HepG2 (cell line): Measurements from ENCODE around the gene UBR4. TPM values are rescaled to one million over a fixed set of nuclear protein-coding genes. Genes with fewer than 3 reads are reported as not detected.

Experiments used
- ATAC-seq: fragments of 200-7000 bp; cut with Tn5 transposase; 3 replicates; pipeline ENCODE4 v1.9.1; 2020; ENCODE audit warnings: mild to moderate bottlenecking, moderate library complexity
- BruUV-seq: library from RNA; stranded (reverse); fragments of 400-500 nt; replicated peaks from 2 replicates; lab custom pipeline; 2021; lab: Mats Ljungman, UMichigan
- CTCF ChIA-PET: fragments of 300-600 bp; formaldehyde crosslinking; extraction: SDS; loops from one replicate; lab custom pipeline; 2021; ENCODE audit warnings: low total read pairs, inconsistent platforms, low intra/inter-chr PET ratio; lab: Yijun Ruan, JAX
- POLR2A ChIA-PET: fragments of 350-600 bp; sonication (Branson Sonifier 250); formaldehyde crosslinking; loops from one replicate; lab custom pipeline; 2020; ENCODE audit warnings: antibody characterized with exemption, inconsistent platforms; lab: Yijun Ruan, JAX
- DNase-seq: peaks from one replicate; pipeline ENCODE4 v3.0.0-alpha.2; 2015; ENCODE audit warnings: low spot score
- FAIRE-seq: peaks from 3 replicates; lab custom pipeline; 2011; peaks lifted over from hg19 to GRCh38; lab: Jason Lieb, UNC
- H2AFZ ChIP-seq: one replicate; pipeline ENCODE4 v1.6.1; 2011; ENCODE audit warnings: low read length, inconsistent platforms
- H3K27ac ChIP-seq: fragments of 300-600 bp; 3 replicates; pipeline ENCODE4 v1.8.0; 2011; ENCODE audit warnings: mixed run types, mild to moderate bottlenecking, mixed read lengths, low read length, inconsistent platforms; ENCODE audit not compliant: insufficient read depth; ENCODE audit errors: extremely low read length
- H3K27me3 ChIP-seq, 2 experiments: fragments of 200-600 bp in 1 of 2; 2 replicates in 1 of 2; 3 replicates in 1 of 2; pipeline versions ENCODE4 v1.6.0 to v1.8.0; 2011; ENCODE audit warnings: low read length in 2 of 2, mild to moderate bottlenecking in 2 of 2, moderate library complexity in 2 of 2, inconsistent platforms in 1 of 2; ENCODE audit not compliant: insufficient read depth in 2 of 2, control insufficient read depth in 1 of 2
- H3K36me3 ChIP-seq, 2 experiments: fragments of 200-600 bp in 1 of 2; replicated peaks in 1 of 2; 2 replicates in 1 of 2; 3 replicates in 1 of 2; pipeline versions ENCODE4 v1.5.1 to v1.8.0; 2011; ENCODE audit warnings: low read length in 2 of 2, inconsistent platforms in 1 of 2; ENCODE audit not compliant: insufficient read depth in 2 of 2, control insufficient read depth in 1 of 2
- H3K4me1 ChIP-seq: 2 replicates; pipeline ENCODE4 v1.5.1; 2012; ENCODE audit warnings: low read length, inconsistent platforms; ENCODE audit not compliant: insufficient read depth
- H3K4me2 ChIP-seq: 2 replicates; pipeline ENCODE4 v1.6.0; 2011; ENCODE audit warnings: low read depth, low read length, inconsistent platforms
- H3K4me3 ChIP-seq, 3 experiments: fragments of 200-600 bp in 1 of 3; sonication (generic), shearing (Covaris generic) in 1 of 3; replicated peaks in 1 of 3; 2 replicates each; pipeline ENCODE4 v1.5.1; 2011 to 2016; ENCODE audit warnings: low read length in 3 of 3, inconsistent platforms in 2 of 3, low read depth in 2 of 3, mild to moderate bottlenecking in 2 of 3, control low read depth in 1 of 3, mixed read lengths in 1 of 3; ENCODE audit not compliant: insufficient read depth in 1 of 3
- H3K79me2 ChIP-seq: one replicate; pipeline ENCODE4 v1.6.1; 2011; ENCODE audit warnings: low read length, inconsistent platforms; ENCODE audit not compliant: insufficient read depth
- H3K9ac ChIP-seq: 2 replicates; pipeline ENCODE4 v1.6.0; 2011; ENCODE audit warnings: mild to moderate bottlenecking, low read depth, low read length, inconsistent platforms; ENCODE audit not compliant: insufficient read depth
- H3K9me3 ChIP-seq: 2 replicates; pipeline ENCODE4 v1.5.1; 2012; ENCODE audit warnings: mild to moderate bottlenecking, low read length
- H4K20me1 ChIP-seq: 2 replicates; pipeline ENCODE4 v1.6.0; 2011; ENCODE audit warnings: inconsistent platforms, mild to moderate bottlenecking, low read length, moderate library complexity; ENCODE audit not compliant: insufficient read depth
- ATF7 ChIP-seq, 2 experiments: fragments of 450-650 bp in 1 of 2; sonication (generic) in 1 of 2; formaldehyde crosslinking in 1 of 2; IDR thresholded peaks; 2 replicates each; pipeline versions ENCODE4 v1.4.0 to v1.6.1; 2016 to 2020; ENCODE audit warnings: antibody characterized with exemption in 1 of 2, mild to moderate bottlenecking in 1 of 2, missing genetic modification reagents in 1 of 2
- CENPX ChIP-seq: sonication (generic); formaldehyde crosslinking; IDR thresholded peaks from 2 replicates; pipeline ENCODE4 v1.9.0; 2021; ENCODE audit warnings: mild to moderate bottlenecking, missing genetic modification reagents, moderate library complexity
- HMG20B ChIP-seq: conservative IDR thresholded peaks from 2 replicates; pipeline ENCODE4 v1.6.1; 2016; ENCODE audit warnings: missing genetic modification reagents, missing compliant biosample characterization
- JDP2 ChIP-seq: sonication (generic); formaldehyde crosslinking; IDR thresholded peaks from 2 replicates; pipeline ENCODE4 v1.8.1; 2022; ENCODE audit warnings: missing genetic modification reagents, borderline replicate concordance
- KMT2A ChIP-seq: sonication (generic); formaldehyde crosslinking; IDR thresholded peaks from 2 replicates; pipeline ENCODE4 v1.4.0; 2020; ENCODE audit warnings: missing genetic modification reagents
- SCMH1 ChIP-seq: sonication (generic); formaldehyde crosslinking; IDR thresholded peaks from 2 replicates; pipeline ENCODE4 v1.9.0; 2021; ENCODE audit warnings: missing genetic modification reagents, mild to moderate bottlenecking, borderline replicate concordance
- SETDB1 ChIP-seq: sonication (generic); formaldehyde crosslinking; IDR thresholded peaks from 2 replicates; pipeline ENCODE4 v1.5.1; 2020; ENCODE audit warnings: missing genetic modification reagents, mild to moderate bottlenecking, borderline replicate concordance
- SIN3A ChIP-seq: IDR thresholded peaks from 2 replicates; pipeline ENCODE4 v1.6.1; 2011; ENCODE audit warnings: low read depth, mild to moderate bottlenecking, control low read depth, low read length, borderline replicate concordance
- ZNF788 ChIP-seq: sonication (generic); formaldehyde crosslinking; IDR thresholded peaks from 2 replicates; pipeline ENCODE4 v1.5.0; 2020; ENCODE audit warnings: mild to moderate bottlenecking, missing genetic modification reagents, borderline replicate concordance
- ZNF792 ChIP-seq: IDR thresholded peaks from 2 replicates; pipeline ENCODE4 v1.6.1; 2016
- WGBS: methylation state at CpG from one replicate; pipeline ENCODE4 v1.1.6; 2017; ENCODE audit warnings: low lambda C conversion rate; 5-methylcytosine and 5-hydroxymethylcytosine counted together
- in situ Hi-C: cut with HindIII; loops from 2 replicates; pipeline ENCODE4 v1.10.0; 2017; ENCODE audit warnings: low pct_unique_long_range_greater_than_20kb; ENCODE audit not compliant: extremely low pct_ligation_motif_present
- intact Hi-C: fragments of 100-400 bp; cut with micrococcal nuclease; formaldehyde crosslinking; loops from one replicate; pipeline ENCODE4 v1.10.0; 2022; ENCODE audit not compliant: unreplicated experiment
- polyA plus RNA-seq, 8 experiments: library from polyadenylated mRNA; depleted of rRNA in 3 of 8; stranded (reverse) in 7 of 8; unstranded in 1 of 8; fragments of >200 nt; fragmentation: Illumina TruSeq in 4 of 8; extraction: Trizol in 4 of 8; gene quantifications; 2 replicates each; pipeline versions ENCODE4 v1.2.1 to v1.2.3, GENCODE V29; 2011 to 2016; ENCODE audit warnings: low read depth in 4 of 8, missing spikeins in 1 of 8, mixed read lengths in 1 of 8; ENCODE audit not compliant: insufficient read depth in 1 of 8
- total RNA-seq, 5 experiments: library from RNA; depleted of rRNA; stranded (reverse); fragments of >200 nt; fragmentation: Illumina TruSeq; extraction: Trizol; gene quantifications; 2 replicates each; pipeline ENCODE4 v1.2.3, GENCODE V29; 2016; ENCODE audit warnings: low read depth in 1 of 5
- TF ChIP-seq, protein P1 (sequence below): sonication (generic); formaldehyde crosslinking; IDR thresholded peaks from 2 replicates; pipeline ENCODE4 v1.8.0; 2023; ENCODE audit warnings: mild to moderate bottlenecking, missing genetic modification reagents
- TF ChIP-seq, protein P2 (sequence below): sonication (generic); formaldehyde crosslinking; IDR thresholded peaks from 2 replicates; pipeline ENCODE4 v1.4.0; 2020; ENCODE audit warnings: missing genetic modification reagents, borderline replicate concordance
- TF ChIP-seq, protein P3 (sequence below): sonication (generic); formaldehyde crosslinking; conservative IDR thresholded peaks from 2 replicates; pipeline ENCODE4 v1.8.0; 2022; ENCODE audit warnings: mild to moderate bottlenecking, moderate library complexity, missing genetic modification reagents

UBR4 gene
- total and polyA plus RNA-seq, 2 of the 13 experiments (the other 11 are each of a cell fraction or from before 2014, with no cell fraction given), result 59.1 to 106 TPM

DNA sequence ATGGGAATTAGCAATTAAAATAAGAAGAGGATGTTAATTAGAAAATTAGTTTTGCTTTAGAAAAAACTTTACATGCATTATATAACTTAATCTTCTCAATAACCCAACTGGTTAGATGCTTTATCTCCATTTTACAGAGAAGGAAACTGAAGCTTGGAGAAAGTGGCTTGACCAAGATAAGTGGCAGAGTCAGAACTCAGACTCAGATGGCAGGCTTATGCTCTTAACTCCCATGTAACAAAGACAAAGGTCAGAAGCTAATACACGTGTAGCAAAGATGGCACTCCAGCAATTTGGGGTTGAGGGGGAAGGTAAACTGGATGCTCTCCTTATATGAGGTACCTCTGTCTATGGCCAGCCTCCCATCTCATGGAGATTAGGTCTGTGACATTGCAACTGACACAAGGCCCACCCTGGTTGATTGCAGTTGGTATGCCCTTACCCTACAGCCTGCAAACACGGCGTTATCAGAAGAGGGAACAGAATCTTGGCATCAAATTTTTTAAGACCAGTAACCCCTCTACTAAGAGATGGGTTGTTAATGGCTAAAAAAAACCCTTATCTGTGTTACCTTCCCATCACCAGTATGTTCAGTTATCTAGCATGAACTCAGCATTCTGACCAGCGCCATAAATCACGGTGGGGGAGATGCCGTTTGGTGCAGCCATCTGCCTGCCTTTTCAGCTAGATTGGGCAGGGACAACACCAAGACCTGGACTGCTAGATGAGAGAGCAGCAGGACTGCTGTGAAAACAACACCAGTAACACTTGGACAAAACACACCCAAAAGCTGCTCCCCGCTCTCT, 97.0 kb downstream of the UBR4 start (continued):
- TF ChIP-seq SIN3A (no peak), JDP2 (CRISPR knock-in tag) (no peak), HMG20B (CRISPR knock-in tag) (no peak), SCMH1 (CRISPR knock-in tag) (no peak), KMT2A (CRISPR knock-in tag) (no peak)

DNA sequence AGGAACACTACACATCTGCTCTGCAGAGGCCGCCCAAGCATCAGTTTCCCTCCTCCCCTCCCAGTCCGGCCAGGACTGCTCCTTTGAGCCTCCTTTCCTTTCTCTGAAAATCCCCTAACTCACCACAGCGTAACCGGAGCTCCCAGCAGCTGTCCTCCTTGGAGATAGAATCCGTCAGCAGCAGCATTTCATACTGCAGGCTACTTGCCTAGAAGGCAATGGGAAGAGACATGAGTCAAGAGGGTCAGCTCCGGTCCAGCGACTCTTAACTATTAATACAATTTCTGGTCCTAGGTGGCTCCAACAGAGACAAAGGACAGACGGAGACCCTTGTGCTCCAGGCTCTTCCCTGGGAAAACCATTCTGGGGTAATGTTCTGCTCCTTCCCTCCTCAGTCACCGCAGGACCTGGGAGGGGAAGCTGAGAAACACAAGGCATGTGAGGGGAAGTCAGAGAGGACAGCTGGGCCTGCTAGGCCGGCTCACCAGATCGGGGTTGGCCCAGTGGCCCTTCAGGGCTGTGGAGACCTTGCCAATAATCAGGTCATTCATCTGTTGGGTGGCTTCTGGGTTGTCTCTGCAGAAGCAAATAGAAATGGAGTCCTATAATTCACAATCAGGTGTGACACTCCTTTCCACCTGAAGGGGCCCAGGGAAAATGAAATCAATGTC, 99.7 kb downstream of the UBR4 start:
- FAIRE-seq (no peak), DNase-seq (no peak), ATAC-seq (no peak)
- H3K4me2 ChIP-seq, result no peak overlapping the region
- H3K27me3 ChIP-seq, result no peaks in the 10 kb centered on the region
- intact Hi-C loops, result no loop called here
- no TSS peak for BruUV-seq
- H3K27ac ChIP-seq, result no peak overlapping the region
- POLR2A ChIA-PET, result no interaction called here
- H3K36me3 ChIP-seq, result peaks cover 70 to 95% of the 10 kb centered on the region in 2 experiments
- H3K9ac ChIP-seq, result no peak overlapping the region
- CTCF ChIA-PET, result no interaction called here
- in situ Hi-C loops, result no loop called here
- H3K79me2 ChIP-seq, result no peaks in the 10 kb centered on the region
- H3K4me1 ChIP-seq, result no peaks in the 10 kb centered on the region
- WGBS, result 96% methylated on average over 9 of the region's 11 CpGs
- no peak overlapping the region for H2AFZ ChIP-seq
- no peaks in the 10 kb centered on the region for H4K20me1 ChIP-seq
- H3K4me3 ChIP-seq, result no peak overlapping the region
- no peaks in the 10 kb centered on the region for H3K9me3 ChIP-seq
- TF ChIP-seq SETDB1 (CRISPR knock-in tag) (no peak), ZNF792 (CRISPR knock-in tag) (no peak), CENPX (no peak), ZNF788 (CRISPR knock-in tag) (no peak), ATF7 (IDR thresholded peaks at IDR 0.05) (no peak), ATF7 (CRISPR knock-in tag; IDR thresholded peaks at IDR 0.05) (no peak)
- TF ChIP-seq, protein P1, sequence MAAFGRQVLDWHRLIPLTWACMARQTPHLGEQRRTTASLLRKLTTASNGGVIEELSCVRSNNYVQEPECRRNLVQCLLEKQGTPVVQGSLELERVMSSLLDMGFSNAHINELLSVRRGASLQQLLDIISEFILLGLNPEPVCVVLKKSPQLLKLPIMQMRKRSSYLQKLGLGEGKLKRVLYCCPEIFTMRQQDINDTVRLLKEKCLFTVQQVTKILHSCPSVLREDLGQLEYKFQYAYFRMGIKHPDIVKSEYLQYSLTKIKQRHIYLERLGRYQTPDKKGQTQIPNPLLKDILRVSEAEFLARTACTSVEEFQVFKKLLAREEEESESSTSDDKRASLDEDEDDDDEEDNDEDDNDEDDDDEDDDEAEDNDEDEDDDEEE, result no peak
- TF ChIP-seq, protein P2, sequence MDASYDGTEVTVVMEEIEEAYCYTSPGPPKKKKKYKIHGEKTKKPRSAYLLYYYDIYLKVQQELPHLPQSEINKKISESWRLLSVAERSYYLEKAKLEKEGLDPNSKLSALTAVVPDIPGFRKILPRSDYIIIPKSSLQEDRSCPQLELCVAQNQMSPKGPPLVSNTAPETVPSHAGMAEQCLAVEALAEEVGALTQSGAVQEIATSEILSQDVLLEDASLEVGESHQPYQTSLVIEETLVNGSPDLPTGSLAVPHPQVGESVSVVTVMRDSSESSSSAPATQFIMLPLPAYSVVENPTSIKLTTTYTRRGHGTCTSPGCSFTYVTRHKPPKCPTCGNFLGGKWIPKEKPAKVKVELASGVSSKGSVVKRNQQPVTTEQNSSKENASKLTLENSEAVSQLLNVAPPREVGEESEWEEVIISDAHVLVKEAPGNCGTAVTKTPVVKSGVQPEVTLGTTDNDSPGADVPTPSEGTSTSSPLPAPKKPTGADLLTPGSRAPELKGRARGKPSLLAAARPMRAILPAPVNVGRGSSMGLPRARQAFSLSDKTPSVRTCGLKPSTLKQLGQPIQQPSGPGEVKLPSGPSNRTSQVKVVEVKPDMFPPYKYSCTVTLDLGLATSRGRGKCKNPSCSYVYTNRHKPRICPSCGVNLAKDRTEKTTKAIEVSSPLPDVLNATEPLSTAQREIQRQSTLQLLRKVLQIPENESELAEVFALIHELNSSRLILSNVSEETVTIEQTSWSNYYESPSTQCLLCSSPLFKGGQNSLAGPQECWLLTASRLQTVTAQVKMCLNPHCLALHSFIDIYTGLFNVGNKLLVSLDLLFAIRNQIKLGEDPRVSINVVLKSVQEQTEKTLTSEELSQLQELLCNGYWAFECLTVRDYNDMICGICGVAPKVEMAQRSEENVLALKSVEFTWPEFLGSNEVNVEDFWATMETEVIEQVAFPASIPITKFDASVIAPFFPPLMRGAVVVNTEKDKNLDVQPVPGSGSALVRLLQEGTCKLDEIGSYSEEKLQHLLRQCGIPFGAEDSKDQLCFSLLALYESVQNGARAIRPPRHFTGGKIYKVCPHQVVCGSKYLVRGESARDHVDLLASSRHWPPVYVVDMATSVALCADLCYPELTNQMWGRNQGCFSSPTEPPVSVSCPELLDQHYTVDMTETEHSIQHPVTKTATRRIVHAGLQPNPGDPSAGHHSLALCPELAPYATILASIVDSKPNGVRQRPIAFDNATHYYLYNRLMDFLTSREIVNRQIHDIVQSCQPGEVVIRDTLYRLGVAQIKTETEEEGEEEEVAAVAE (CRISPR knock-in tag), result no peak
- TF ChIP-seq, protein P3, sequence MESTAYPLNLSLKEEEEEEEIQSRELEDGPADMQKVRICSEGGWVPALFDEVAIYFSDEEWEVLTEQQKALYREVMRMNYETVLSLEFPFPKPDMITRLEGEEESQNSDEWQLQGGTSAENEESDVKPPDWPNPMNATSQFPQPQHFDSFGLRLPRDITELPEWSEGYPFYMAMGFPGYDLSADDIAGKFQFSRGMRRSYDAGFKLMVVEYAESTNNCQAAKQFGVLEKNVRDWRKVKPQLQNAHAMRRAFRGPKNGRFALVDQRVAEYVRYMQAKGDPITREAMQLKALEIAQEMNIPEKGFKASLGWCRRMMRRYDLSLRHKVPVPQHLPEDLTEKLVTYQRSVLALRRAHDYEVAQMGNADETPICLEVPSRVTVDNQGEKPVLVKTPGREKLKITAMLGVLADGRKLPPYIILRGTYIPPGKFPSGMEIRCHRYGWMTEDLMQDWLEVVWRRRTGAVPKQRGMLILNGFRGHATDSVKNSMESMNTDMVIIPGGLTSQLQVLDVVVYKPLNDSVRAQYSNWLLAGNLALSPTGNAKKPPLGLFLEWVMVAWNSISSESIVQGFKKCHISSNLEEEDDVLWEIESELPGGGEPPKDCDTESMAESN (CRISPR knock-in tag), result no peak
